Amygdala (tissue), 56 donors: Measurements from ENCODE around the gene DOC2A.
A peak's percentile ranks its signal among the peaks of the same experiment; 100 is the strongest.

Source experiments
- DNase-seq, 56 donors: peaks; one replicate each; lab custom pipeline; 2025; lab: John Stamatoyannopoulos, UW

Gene DOC2A

DNA sequence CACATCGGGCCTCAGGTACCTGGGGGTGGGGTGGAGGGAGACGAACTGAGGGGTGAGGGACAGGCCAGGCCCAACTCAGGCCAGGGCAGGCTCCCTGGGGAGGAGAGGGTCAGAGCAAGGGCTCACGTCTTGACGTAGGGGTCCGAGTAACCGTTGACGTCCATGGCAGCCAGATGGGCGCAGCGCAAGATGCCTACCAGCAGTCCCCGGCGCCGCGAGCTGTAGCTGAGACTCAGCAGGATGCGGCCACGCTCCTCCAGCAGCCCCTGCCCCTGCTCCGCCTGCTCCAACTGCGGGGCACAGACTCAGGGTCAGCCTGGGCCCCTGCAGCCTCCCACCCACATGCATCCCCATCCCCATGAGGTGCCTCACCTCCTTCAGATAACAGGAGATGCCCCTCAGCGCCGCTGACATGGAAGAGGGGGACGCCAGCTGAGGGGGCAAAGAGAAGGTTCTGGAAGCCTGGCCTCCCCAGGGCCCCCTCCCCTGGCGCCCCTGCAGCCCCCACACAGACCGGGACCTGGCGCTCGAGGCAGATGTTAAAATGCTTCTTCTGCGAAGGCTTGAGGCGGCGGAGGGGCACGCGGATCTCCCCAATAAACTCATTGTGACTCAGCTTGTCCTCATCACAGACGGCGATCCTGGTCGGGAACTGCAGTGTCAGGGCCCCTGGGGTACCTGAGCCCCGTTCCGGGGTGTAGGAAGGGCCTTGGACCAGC, 4.0 kb downstream of the DOC2A start:
- DNase-seq: no peak

DNA sequence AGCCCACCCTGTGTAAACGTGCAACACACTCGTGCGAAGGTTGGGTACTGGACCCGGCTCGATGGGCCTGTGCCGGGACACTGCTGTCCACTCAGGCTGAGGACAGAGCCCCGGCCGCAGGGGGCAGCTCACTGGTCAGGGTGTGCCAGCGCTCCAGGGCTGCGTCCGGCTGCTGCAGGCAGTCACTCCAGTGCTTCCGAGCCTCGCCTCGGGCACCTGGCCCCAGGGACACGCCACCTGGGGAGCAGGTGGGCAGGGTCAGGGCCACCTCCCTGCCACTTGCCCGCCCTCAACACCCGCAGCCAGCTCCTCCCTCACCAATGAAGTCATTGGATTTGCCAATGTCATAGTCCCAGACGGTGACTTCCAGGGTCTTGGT, 4.7 kb downstream of the DOC2A start:
- no peak for DNase-seq

- DNase-seq: peak in 5 of 56 donors; percentile 7 to 58 (median 22)
These were observed 5.3 kb downstream of the DOC2A start for GRCh38 chr16:30005341-30006094.

- DNase-seq: peak in 1 of 56 donors; percentile 7
These were observed 6.0 kb downstream of the DOC2A start for GRCh38 chr16:30004811-30005242.

- DNase-seq: no peak
These were observed 6.4 kb downstream of the DOC2A start for GRCh38 chr16:30004424-30004776.

GRCh38 chr16:30003670-30004423, 7.0 kb downstream of the DOC2A start:
- DNase-seq: no peak

DNA sequence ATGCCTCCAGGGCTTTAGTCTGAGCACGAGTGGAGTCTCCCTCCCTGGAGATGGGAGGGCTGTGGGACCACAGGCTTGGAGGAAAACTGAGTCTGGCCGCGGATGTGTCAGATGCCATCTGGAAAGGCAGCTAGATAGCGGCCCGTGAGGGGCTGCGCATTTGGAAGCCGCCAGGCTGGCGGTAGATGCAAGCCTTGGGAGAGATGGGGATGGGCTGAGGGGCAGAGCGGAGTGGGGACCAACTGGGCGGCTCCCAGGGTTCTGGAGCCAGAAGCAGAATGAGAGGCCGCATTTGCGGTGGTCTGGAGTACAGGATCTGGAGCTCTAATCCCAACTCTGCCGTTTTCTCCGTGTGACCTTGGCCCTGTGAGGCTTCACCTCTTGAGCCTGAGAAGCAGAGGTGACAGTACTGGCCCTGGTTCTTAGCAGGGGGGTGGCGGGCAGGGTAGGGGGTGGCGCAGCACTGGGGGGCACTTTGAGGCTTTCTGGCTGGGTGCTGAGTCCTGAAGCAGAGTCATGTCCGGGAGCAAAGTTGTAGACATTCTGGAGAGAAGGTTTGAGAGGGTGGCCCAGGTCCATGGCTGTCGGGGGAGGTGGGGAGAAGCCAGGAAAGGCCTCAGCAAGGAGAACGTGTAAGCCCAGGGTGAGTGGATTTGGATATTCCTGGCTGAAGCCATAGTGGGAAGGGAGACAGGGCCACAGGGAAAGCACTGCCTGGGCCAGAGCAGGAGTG, 8.0 kb downstream of the DOC2A start:
- no peak for DNase-seq

- DNase-seq: no peak
These were observed 9.8 kb downstream of the DOC2A start for GRCh38 chr16:30000735-30001631.

DNA sequence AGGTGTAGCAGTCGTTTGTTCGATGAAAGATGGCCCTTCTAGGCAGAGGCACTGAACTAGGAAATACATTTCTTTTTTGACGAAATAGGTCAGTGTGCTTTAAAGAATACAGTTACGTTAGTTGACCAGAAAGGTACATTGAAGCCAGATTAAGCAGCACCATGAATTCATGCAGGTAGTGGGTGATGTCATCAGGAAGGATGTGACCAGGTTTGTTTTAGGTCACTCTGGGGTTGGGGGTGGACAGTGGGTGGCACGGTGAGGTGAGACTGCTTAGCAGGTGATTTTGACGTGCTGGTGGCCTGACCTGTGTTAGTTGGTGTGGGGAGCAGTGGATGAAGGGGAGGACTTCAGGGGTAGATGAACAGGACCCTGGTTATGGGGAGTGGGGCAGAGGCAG, 11.2 kb downstream of the DOC2A start:
- DNase-seq: no peak

DNA sequence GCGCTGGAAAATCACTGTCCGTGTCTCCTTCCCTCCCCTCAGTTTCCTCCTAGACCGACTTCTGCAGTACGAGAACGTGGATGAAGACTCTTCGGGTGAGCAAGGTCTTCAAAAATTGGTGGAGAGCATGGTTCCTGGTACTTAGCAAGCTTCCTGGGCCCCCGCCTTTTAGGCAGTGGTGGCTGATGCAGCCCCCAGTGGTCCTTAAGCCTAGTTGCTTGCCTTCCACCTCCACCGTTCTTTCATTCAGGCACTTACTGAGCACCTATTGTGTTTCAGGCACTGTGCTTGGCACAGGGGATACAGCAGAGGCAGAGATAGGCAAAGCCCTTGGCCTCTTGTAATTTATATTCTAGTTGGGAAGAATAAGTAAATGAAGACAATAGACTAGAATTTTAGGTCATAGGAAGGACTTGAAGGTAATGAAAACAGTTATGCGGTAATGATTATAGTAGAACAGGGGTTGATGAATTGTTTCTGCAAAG, 14.0 kb downstream of the DOC2A start:
- no peak for DNase-seq

DNA sequence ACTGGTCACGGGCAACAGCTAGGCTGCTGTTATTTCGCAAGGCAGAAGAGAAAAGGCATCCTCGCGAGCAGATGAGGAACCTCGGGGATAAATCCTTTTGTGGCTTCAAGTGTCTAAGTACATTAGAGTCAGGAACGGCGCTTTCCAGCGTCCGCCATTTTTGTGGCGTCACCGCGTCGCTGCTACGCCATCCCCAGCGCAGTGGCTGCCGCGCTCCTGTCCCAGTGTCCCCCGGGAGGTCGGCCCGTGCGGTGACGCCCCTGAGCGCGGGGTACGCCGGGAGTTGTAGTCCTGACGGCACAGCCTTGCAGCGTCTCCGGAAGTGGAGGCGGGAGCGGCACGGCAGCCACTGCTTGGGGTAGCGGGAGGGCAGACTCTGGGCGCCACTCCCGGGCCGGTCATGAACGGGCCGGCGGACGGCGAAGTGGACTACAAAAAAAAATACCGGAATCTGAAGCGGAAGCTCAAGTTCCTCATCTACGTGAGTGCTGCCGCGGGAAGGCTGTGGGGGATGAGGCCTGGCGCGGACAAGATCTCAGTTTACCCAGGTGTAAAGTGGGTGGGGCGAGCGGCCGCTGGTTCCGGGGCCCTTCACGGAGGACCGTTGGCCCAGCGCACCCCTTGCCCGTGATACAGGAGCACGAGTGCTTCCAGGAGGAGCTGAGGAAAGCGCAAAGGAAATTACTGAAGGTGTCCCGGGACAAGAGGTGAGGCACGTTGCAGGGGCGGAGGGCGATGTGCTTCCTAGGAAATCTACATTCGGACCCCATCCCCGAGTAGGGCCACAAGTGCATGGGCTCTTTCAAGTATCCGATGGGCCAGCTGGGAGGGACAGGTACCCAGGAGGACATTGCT, 14.7 kb downstream of the DOC2A start, which contains the start of gene INO80E:
Gene INO80E (plus strand): TSS at position 331 of the 855 bp plus-strand sequence. CDS start 70 bp downstream, at position 401.
- DNase-seq: peak; percentile 82 to 100 (median 97)

DNA sequence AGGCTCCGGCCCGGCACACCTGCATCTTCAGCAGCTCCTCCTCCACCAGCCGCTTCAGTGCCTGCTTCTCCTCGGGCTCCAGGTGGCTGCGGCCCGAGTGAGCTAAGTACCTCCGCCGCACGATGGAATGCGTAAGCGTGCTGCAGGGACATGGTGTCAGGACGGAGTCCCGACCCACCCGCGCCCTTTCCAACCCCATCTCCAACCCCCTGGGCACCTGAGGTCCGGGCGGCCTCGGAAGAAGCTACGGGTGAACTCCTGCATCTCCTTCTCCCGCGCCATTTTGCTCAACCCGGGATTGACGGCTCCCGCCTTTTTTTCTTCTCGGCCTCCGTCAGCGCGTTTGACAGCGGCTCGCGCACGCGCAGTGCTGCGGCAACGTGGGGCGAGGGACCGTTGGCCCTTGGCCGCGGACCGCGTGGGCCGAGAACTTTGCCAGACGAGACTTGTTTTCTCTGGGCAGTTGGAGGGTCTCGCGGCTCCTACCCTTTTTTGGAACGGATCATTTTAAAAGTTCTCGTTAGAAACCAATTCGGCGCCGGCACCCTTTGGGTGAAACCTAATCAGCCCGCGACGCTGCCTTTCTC, 15.4 kb downstream of the DOC2A start, which contains the start of gene HIRIP3:
Gene HIRIP3 (minus strand): TSS at position 294 of the 587 bp plus-strand sequence. CDS start 12 bp downstream, at position 282.
- peak in 54 of 56 donors; percentile 38 to 95 (median 80) for DNase-seq

DNA sequence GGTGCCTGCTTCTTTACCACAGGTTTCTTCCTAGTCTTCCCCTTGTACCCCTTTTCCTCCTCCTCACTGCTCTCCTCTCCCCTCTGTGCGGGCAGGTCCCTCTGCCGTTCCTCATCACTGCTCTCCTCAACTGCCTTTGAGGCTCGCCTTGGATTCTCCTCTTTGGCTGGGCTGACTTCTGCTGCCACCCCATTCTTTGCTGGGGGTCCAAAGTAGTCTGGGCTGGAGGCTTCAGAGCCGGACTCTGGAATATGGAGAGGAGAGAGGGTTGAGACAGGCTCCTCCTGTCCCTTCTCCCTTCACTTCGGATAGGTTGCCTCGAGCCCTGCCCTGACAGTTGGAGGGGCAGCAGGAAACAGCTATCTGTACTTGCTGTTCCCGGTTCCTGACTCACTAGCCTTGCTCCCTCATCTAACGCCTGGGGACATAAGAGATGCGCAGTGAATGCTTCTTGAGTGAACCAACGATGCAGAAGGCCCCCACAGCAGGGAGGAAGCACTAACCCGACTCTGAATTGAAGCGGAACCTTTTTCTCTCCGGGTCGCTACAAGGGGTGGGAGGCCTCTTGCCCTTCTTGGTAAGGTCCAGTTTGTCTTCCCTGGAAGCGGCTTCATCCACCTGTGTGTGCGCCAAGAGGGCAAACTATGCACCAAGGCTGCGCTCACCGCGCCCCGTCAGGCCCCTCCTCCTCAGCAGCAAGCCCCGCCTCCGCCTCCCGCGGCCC, 16.1 kb downstream of the DOC2A start:
- peak in 3 of 56 donors; percentile 46 to 66 (median 50) for DNase-seq

DNA sequence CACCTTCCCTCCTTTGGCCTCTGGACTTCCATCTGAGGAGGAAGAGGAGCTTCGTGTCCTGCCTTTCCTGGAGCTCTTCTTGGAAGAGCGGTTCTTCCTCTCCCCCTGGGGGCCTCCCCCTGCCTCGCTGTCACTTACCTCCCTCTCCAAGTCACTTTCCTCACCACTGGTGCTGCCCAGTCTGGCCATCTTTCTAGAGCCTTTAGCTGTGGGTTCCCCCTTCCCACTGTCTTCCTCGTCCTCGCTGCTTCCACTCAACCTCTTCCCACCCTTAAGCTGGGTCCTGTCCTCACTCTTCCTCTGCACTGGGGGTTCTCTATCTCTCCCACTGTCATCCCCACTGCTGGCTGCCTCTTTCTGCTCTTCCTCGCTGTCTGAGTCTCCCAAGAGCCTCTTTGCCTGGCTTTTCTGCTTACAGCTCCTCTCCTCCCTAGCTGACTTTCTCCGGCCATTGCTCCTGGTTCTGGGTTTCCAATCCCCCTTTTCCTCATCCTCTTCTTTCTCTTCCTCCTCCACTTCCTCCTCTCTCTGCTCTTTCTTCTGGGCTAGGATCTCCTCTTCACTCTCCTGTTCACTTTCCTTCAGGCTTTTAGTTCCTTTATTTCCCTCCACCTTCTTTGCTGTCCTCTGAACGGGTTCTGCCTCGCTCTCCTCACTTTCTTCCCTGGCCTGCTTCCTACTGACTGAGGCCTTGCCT, 16.8 kb downstream of the DOC2A start:
- DNase-seq: no peak

GRCh38 chr16:29993191-29993902, 17.5 kb downstream of the DOC2A start:
- DNase-seq: no peak
